ENCODE measurements around the gene PRAMEF5. TPM values are rescaled to one million over a fixed set of nuclear protein-coding genes. Genes with fewer than 3 reads are reported as not detected.
"Not testable (repeated sequence)": the region's sequence is repeated elsewhere in the genome, so short reads cannot be mapped to it uniquely, and the experiment has no call there.

The PRAMEF5 gene
- total RNA-seq, 1 experiment from 2014 or later = not detected

DNA sequence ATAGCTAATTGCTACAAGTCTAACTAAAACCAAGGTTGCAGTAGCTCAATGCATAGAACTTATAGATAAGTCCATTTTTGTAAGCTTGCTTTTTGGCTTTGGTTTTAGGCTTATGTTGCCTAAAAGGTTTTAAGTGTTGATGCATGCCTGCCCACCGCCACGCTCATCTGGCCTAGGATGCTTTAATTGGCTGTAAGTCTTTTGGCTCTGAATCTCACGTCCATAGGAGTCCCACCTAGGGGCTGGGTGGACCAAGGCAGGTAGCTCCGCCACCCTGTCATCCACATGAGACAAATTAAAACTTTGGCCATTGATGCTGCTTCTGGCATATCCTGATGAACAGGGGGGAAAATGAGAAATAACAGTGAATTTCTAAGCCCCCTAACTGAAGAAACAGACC lies 16.4 kb upstream of the PRAMEF5 start:
- POLR2A ChIA-PET; H3K9ac ChIP-seq (ENCODE audit: low read length); H3K9me2 ChIP-seq (ENCODE audit: insufficient read depth); H4K20me1 ChIP-seq (ENCODE audit: insufficient read depth); DNase-seq (ENCODE audit: low read depth, low spot score); H3K4me3 ChIP-seq (replicated peaks in 1 of 2; ENCODE audit: low read depth in 1 of 2, low read length in 2 of 2); H3K79me2 ChIP-seq (ENCODE audit: insufficient read depth, low read length); BruUV-seq (replicated peaks); H3K27me3 ChIP-seq (ENCODE audit: insufficient read depth, low read length); H3K4me2 ChIP-seq (ENCODE audit: low read length); ATAC-seq; H3K27ac ChIP-seq (ENCODE audit: low read depth, low read length); H3K36me3 ChIP-seq (ENCODE audit: control insufficient read depth in 1 of 2, insufficient read depth in 2 of 2, low read length in 2 of 2); intact Hi-C loops (cut with micrococcal nuclease); CTCF ChIA-PET; H3K9me3 ChIP-seq (ENCODE audit: control insufficient read depth in 1 of 2, insufficient read depth in 1 of 2, low read depth in 1 of 2, low read length in 2 of 2); RAD21 ChIA-PET (ENCODE audit: low non-redundant PET in 1 of 2, low total read pairs in 2 of 2, uncharacterized antibody in 2 of 2, unreplicated experiment in 2 of 2); H2AFZ ChIP-seq (ENCODE audit: low read depth, low read length, poor library complexity, severe bottlenecking); H3K4me1 ChIP-seq (ENCODE audit: control insufficient read depth in 1 of 2, insufficient read depth in 2 of 2, low read length in 2 of 2): not testable (repeated sequence)

DNA sequence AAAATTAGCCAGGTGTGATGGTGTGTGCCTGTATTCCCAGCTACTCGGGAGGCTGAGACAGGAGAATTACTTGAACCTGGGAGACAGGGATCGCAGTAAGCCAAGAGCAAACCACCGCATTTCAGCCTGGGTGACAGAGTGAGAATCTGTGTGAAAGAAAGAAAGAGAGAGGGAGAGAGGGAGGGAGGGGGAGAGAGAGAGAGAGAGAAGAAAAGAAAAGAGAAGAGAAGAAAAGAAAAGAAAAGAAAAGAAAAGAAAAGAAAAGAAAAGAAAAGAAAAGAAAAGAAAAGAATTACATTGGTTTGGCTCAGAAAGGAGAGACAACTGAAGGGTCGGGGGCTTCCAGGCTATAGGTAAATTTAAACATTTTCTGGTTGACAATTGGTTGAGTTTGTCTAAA lies 14.4 kb upstream of the PRAMEF5 start:
- H4K20me1 ChIP-seq (ENCODE audit: insufficient read depth); H3K9ac ChIP-seq (ENCODE audit: low read length); RAD21 ChIA-PET (ENCODE audit: low non-redundant PET in 1 of 2, low total read pairs in 2 of 2, uncharacterized antibody in 2 of 2, unreplicated experiment in 2 of 2); POLR2A ChIA-PET; H3K9me3 ChIP-seq (ENCODE audit: control insufficient read depth in 1 of 2, insufficient read depth in 1 of 2, low read depth in 1 of 2, low read length in 2 of 2); H3K27ac ChIP-seq (ENCODE audit: low read depth, low read length); H3K27me3 ChIP-seq (ENCODE audit: insufficient read depth, low read length); H3K4me3 ChIP-seq (replicated peaks in 1 of 2; ENCODE audit: low read depth in 1 of 2, low read length in 2 of 2); ATAC-seq; H3K4me2 ChIP-seq (ENCODE audit: low read length); DNase-seq (ENCODE audit: low read depth, low spot score); CTCF ChIA-PET; H3K79me2 ChIP-seq (ENCODE audit: insufficient read depth, low read length); H3K4me1 ChIP-seq (ENCODE audit: control insufficient read depth in 1 of 2, insufficient read depth in 2 of 2, low read length in 2 of 2); intact Hi-C loops (cut with micrococcal nuclease); BruUV-seq (replicated peaks); H3K9me2 ChIP-seq (ENCODE audit: insufficient read depth); H3K36me3 ChIP-seq (ENCODE audit: control insufficient read depth in 1 of 2, insufficient read depth in 2 of 2, low read length in 2 of 2); H2AFZ ChIP-seq (ENCODE audit: low read depth, low read length, poor library complexity, severe bottlenecking): not testable (repeated sequence)

DNA sequence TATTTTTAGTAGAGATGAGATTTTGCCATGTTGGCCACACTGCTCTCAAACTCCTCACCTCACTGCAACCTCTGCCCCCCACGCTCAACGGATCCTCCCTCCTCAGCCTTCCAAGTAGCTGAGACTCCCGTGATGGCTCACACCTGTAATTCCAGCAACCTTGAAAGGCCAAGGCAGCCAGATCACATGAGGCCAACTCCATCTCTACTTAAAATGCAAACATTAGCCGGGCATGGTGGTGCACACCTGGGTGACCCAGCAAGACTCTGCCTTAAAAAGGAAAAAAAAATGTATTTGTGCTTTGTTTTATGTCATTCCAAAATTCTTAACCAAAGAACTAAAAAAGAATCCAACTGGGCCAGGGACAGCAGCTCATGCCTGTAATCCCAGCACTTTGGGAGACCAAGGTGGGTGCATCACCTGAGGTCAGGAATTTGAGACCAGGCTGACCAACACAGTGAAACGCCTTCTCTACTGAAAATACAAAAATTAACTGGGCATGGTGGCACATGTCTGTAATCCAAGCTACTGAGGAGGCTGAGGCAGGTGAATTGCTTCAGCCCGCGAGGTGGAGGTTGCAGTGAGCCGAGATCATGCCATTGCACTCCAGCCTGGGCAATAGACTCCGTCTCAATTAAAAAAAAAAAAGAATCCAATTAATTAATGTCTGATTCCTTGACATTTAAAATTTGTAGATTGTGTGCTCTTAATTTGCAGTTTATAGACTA lies 10.3 kb upstream of the PRAMEF5 start:
- CTCF ChIA-PET; intact Hi-C loops (cut with micrococcal nuclease); H3K27ac ChIP-seq (ENCODE audit: low read depth, low read length); H3K9ac ChIP-seq (ENCODE audit: low read length); RAD21 ChIA-PET (ENCODE audit: low non-redundant PET in 1 of 2, low total read pairs in 2 of 2, uncharacterized antibody in 2 of 2, unreplicated experiment in 2 of 2); H3K27me3 ChIP-seq (ENCODE audit: insufficient read depth, low read length); H2AFZ ChIP-seq (ENCODE audit: low read depth, low read length, poor library complexity, severe bottlenecking); H4K20me1 ChIP-seq (ENCODE audit: insufficient read depth); DNase-seq (ENCODE audit: low read depth, low spot score); H3K36me3 ChIP-seq (ENCODE audit: control insufficient read depth in 1 of 2, insufficient read depth in 2 of 2, low read length in 2 of 2); H3K4me1 ChIP-seq (ENCODE audit: control insufficient read depth in 1 of 2, insufficient read depth in 2 of 2, low read length in 2 of 2); POLR2A ChIA-PET; H3K4me3 ChIP-seq (replicated peaks in 1 of 2; ENCODE audit: low read depth in 1 of 2, low read length in 2 of 2); H3K4me2 ChIP-seq (ENCODE audit: low read length); H3K9me2 ChIP-seq (ENCODE audit: insufficient read depth); BruUV-seq (replicated peaks); H3K9me3 ChIP-seq (ENCODE audit: control insufficient read depth in 1 of 2, insufficient read depth in 1 of 2, low read depth in 1 of 2, low read length in 2 of 2); H3K79me2 ChIP-seq (ENCODE audit: insufficient read depth, low read length); ATAC-seq: not testable (repeated sequence)

- POLR2A ChIA-PET; H3K27ac ChIP-seq (ENCODE audit: low read depth, low read length); DNase-seq (ENCODE audit: low read depth, low spot score); H3K9me3 ChIP-seq (ENCODE audit: control insufficient read depth in 1 of 2, insufficient read depth in 1 of 2, low read depth in 1 of 2, low read length in 2 of 2); H3K9ac ChIP-seq (ENCODE audit: low read length); BruUV-seq (replicated peaks); RAD21 ChIA-PET (ENCODE audit: low non-redundant PET in 1 of 2, low total read pairs in 2 of 2, uncharacterized antibody in 2 of 2, unreplicated experiment in 2 of 2); H3K36me3 ChIP-seq (ENCODE audit: control insufficient read depth in 1 of 2, insufficient read depth in 2 of 2, low read length in 2 of 2); intact Hi-C loops (cut with micrococcal nuclease); H2AFZ ChIP-seq (ENCODE audit: low read depth, low read length, poor library complexity, severe bottlenecking); H3K79me2 ChIP-seq (ENCODE audit: insufficient read depth, low read length); H3K4me2 ChIP-seq (ENCODE audit: low read length); H3K4me1 ChIP-seq (ENCODE audit: control insufficient read depth in 1 of 2, insufficient read depth in 2 of 2, low read length in 2 of 2); H3K27me3 ChIP-seq (ENCODE audit: insufficient read depth, low read length); ATAC-seq; H3K9me2 ChIP-seq (ENCODE audit: insufficient read depth); H4K20me1 ChIP-seq (ENCODE audit: insufficient read depth); H3K4me3 ChIP-seq (replicated peaks in 1 of 2; ENCODE audit: low read depth in 1 of 2, low read length in 2 of 2); CTCF ChIA-PET: not testable (repeated sequence)
These were observed 8.0 kb upstream of the PRAMEF5 start for GRCh38 chr1:13245841-13246553.
